Measurements from ENCODE around the gene SBF1. TPM values are rescaled to one million over a fixed set of nuclear protein-coding genes. Genes with fewer than 3 reads are reported as not detected.

The SBF1 gene
- total RNA-seq, 1 donor from 2014 or later = 104 TPM

GRCh38 chr22:50505276-50505775 is 30.5 kb upstream of the SBF1 start:
- Mint-ChIP-seq H3K4me3 (ENCODE audit: unreplicated experiment) (no peak overlapping the region), H3K36me3 (ENCODE audit: low read depth) (peaks cover 4% of the 10 kb centered on the region), H3K9me3 (ENCODE audit: low read depth) (no peaks in the 10 kb centered on the region), H3K27ac (ENCODE audit: unreplicated experiment) (no peak overlapping the region), H3K4me1 (ENCODE audit: low read depth) (peaks cover 13% of the 10 kb centered on the region), H3K27me3 (ENCODE audit: low read depth) (no peaks in the 10 kb centered on the region)
- TF ChIP-seq, protein P1, sequence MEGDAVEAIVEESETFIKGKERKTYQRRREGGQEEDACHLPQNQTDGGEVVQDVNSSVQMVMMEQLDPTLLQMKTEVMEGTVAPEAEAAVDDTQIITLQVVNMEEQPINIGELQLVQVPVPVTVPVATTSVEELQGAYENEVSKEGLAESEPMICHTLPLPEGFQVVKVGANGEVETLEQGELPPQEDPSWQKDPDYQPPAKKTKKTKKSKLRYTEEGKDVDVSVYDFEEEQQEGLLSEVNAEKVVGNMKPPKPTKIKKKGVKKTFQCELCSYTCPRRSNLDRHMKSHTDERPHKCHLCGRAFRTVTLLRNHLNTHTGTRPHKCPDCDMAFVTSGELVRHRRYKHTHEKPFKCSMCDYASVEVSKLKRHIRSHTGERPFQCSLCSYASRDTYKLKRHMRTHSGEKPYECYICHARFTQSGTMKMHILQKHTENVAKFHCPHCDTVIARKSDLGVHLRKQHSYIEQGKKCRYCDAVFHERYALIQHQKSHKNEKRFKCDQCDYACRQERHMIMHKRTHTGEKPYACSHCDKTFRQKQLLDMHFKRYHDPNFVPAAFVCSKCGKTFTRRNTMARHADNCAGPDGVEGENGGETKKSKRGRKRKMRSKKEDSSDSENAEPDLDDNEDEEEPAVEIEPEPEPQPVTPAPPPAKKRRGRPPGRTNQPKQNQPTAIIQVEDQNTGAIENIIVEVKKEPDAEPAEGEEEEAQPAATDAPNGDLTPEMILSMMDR (IDR thresholded peaks at IDR 0.05) = no peak
- DNase-seq (ENCODE audit: low spot score) = no peak

GRCh38 chr22:50504369-50505211 is 29.8 kb upstream of the SBF1 start:
- peak; percentile 89 for DNase-seq (ENCODE audit: low spot score)
- H3K4me3 Mint-ChIP-seq (ENCODE audit: unreplicated experiment) = no peak overlapping the region
- peaks cover 12% of the 10 kb centered on the region for H3K4me1 Mint-ChIP-seq (ENCODE audit: low read depth)
- H3K36me3 Mint-ChIP-seq (ENCODE audit: low read depth) = peaks cover 4% of the 10 kb centered on the region
- no peak overlapping the region for H3K27ac Mint-ChIP-seq (ENCODE audit: unreplicated experiment)
- TF ChIP-seq, protein P1 (IDR thresholded peaks at IDR 0.05) = no peak
- H3K9me3 Mint-ChIP-seq (ENCODE audit: low read depth) = no peaks in the 10 kb centered on the region
- H3K27me3 Mint-ChIP-seq (ENCODE audit: low read depth) = no peaks in the 10 kb centered on the region

DNA sequence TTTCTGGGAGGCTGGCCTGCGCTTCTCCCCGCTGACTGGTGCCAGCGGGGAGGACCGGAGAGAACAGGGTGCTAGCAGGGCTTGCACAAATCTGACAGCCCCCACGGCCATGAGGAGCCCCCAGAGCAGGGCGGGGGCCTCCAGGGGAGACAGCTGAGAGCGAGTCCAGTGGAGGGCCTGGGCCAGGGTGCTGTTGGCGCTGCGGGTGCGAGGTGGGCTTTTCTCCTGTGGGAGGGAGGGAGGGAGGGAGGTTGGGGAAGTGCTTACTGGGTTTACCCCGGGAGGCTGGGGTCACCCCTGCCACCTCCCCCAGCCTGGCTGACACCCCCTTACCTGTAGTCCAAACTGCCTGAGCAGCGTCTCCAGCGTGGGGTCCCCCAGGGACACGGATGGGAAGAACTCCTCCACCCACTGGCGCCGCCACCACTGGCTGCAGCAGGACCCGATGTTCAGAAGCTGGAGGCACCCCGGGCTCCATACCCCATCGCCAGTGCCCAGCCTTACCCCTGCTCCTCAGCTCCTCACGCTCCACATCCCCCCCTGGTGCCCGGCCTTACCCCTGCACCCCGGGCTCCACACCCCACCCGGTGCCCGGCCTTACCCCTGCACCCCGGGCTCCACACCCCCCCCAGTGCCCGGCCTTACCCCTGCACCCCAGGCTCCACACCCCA is 28.8 kb upstream of the SBF1 start:
- peak; percentile 92 for DNase-seq (ENCODE audit: low spot score)
- no peaks in the 10 kb centered on the region for H3K27me3 Mint-ChIP-seq (ENCODE audit: low read depth)
- TF ChIP-seq, protein P1 (IDR thresholded peaks at IDR 0.05) = no peak
- H3K4me3 Mint-ChIP-seq (ENCODE audit: unreplicated experiment) = no peak overlapping the region
- H3K27ac Mint-ChIP-seq (ENCODE audit: unreplicated experiment) = no peak overlapping the region
- peaks cover 4% of the 10 kb centered on the region for H3K36me3 Mint-ChIP-seq (ENCODE audit: low read depth)
- no peaks in the 10 kb centered on the region for H3K9me3 Mint-ChIP-seq (ENCODE audit: low read depth)
- peaks cover 3% of the 10 kb centered on the region for H3K4me1 Mint-ChIP-seq (ENCODE audit: low read depth)

GRCh38 chr22:50502628-50503474 is 28.0 kb upstream of the SBF1 start:
- no peak for DNase-seq (ENCODE audit: low spot score)
- Mint-ChIP-seq H3K4me3 (ENCODE audit: unreplicated experiment) (no peak overlapping the region), H3K27me3 (ENCODE audit: low read depth) (no peaks in the 10 kb centered on the region)

More at GRCh38 chr22:50502628-50503474, 28.0 kb upstream of the SBF1 start:
- peaks cover 4% of the 10 kb centered on the region for H3K36me3 Mint-ChIP-seq (ENCODE audit: low read depth)
- TF ChIP-seq, protein P1 (IDR thresholded peaks at IDR 0.05) = no peak
- H3K9me3 Mint-ChIP-seq (ENCODE audit: low read depth) = no peaks in the 10 kb centered on the region
- no peak overlapping the region for H3K27ac Mint-ChIP-seq (ENCODE audit: unreplicated experiment)
- H3K4me1 Mint-ChIP-seq (ENCODE audit: low read depth) = peaks cover 2% of the 10 kb centered on the region

Data from chondrocyte (in vitro differentiated cells).